Measurements from ENCODE around the gene GPR89A.
"Not testable (repeated sequence)": the region's sequence is repeated elsewhere in the genome, so short reads cannot be mapped to it uniquely, and the experiment has no call there.

- not testable (repeated sequence) for TF ChIP-seq CTCF (IDR thresholded peaks at IDR 0.05; ENCODE audit: low read length); EZH2 (IDR thresholded peaks at IDR 0.05; ENCODE audit: borderline replicate concordance, low read length)
Measured at GRCh38 chr1:145684858-145685257, 77.1 kb downstream of the GPR89A start.

Measured in OCI-LY1 (cell line).